SJCRH30 (cell line): ENCODE results near the gene NPHS2. TPM values are rescaled to one million over a fixed set of nuclear protein-coding genes. Genes with fewer than 3 reads are reported as not detected.

Source experiments
- DNase-seq, 2 experiments: peaks; one replicate each; pipeline ENCODE4 v3.0.0-alpha.2; 2015 to 2020
- H3K27ac ChIP-seq: fragments of 250-450 bp; sonication (Bioruptor Pico); 2 replicates; pipeline ENCODE4 v1.5.1; 2020; ENCODE audit warnings: mild to moderate bottlenecking, moderate library complexity
- H3K27me3 ChIP-seq: fragments of 250-450 bp; sonication (Bioruptor Pico); 2 replicates; pipeline ENCODE4 v1.5.1; 2020; ENCODE audit warnings: mild to moderate bottlenecking, moderate library complexity
- H3K36me3 ChIP-seq: fragments of 250-450 bp; sonication (Bioruptor Pico); 2 replicates; pipeline ENCODE4 v1.5.1; 2020; ENCODE audit warnings: mild to moderate bottlenecking, moderate library complexity
- H3K4me1 ChIP-seq: fragments of 250-450 bp; sonication (Bioruptor Pico); 2 replicates; pipeline ENCODE4 v1.5.1; 2020; ENCODE audit warnings: mild to moderate bottlenecking, moderate library complexity
- H3K4me3 ChIP-seq: fragments of 250-450 bp; sonication (Bioruptor Pico); 2 replicates; pipeline ENCODE4 v1.5.1; 2020; ENCODE audit warnings: mild to moderate bottlenecking, moderate library complexity
- H3K9me3 ChIP-seq: fragments of 250-450 bp; sonication (Bioruptor Pico); replicated peaks from 2 replicates; pipeline ENCODE4 v1.5.1; 2020; ENCODE audit warnings: mild to moderate bottlenecking, moderate library complexity
- total RNA-seq: library from RNA; depleted of rRNA; stranded (reverse); fragments of >200 nt; shearing (Covaris generic); gene quantifications from 2 replicates; pipeline ENCODE4 v1.2.3, GENCODE V29; 2014; rRNA removed

NPHS2 gene
- total RNA-seq, 1 experiment from 2014 or later, result not detected

- H3K9me3 ChIP-seq, result no peaks in the 10 kb centered on the region
- no peak for DNase-seq
- no peaks in the 10 kb centered on the region for H3K4me1 ChIP-seq
Observed at GRCh38 chr1:179506199-179506598, 69.5 kb downstream of the NPHS2 start.

More at GRCh38 chr1:179506199-179506598, 69.5 kb downstream of the NPHS2 start:
- H3K27me3 ChIP-seq, result no peaks in the 10 kb centered on the region
- H3K27ac ChIP-seq, result no peak overlapping the region
- no peak overlapping the region for H3K4me3 ChIP-seq
- H3K36me3 ChIP-seq, result no peaks in the 10 kb centered on the region

Other genes with a start within 250 kb of the NPHS2 start
- gene AXDND1, start 210.0 kb downstream of the NPHS2 start, total RNA-seq, result 0.14 TPM in 1 of 2 replicates, not detected in the other
- not detected in 2 replicates for gene TDRD5, start 15.9 kb upstream of the NPHS2 start, total RNA-seq
- gene FAM163A, start 167.3 kb upstream of the NPHS2 start, total RNA-seq, result not detected in 2 replicates